HepG2 (cell line): ENCODE results near the gene PHF14. TPM values are rescaled to one million over a fixed set of nuclear protein-coding genes. Genes with fewer than 3 reads are reported as not detected.

Experiments
- ATAC-seq: fragments of 200-7000 bp; cut with Tn5 transposase; 3 replicates; pipeline ENCODE4 v1.9.1; 2020; ENCODE audit warnings: mild to moderate bottlenecking, moderate library complexity
- BruUV-seq: library from RNA; stranded (reverse); fragments of 400-500 nt; replicated peaks from 2 replicates; lab custom pipeline; 2021; lab: Mats Ljungman, UMichigan
- CTCF ChIA-PET: fragments of 300-600 bp; formaldehyde crosslinking; extraction: SDS; loops from one replicate; lab custom pipeline; 2021; ENCODE audit warnings: low total read pairs, inconsistent platforms, low intra/inter-chr PET ratio; lab: Yijun Ruan, JAX
- POLR2A ChIA-PET: fragments of 350-600 bp; sonication (Branson Sonifier 250); formaldehyde crosslinking; loops from one replicate; lab custom pipeline; 2020; ENCODE audit warnings: antibody characterized with exemption, inconsistent platforms; lab: Yijun Ruan, JAX
- DNase-seq: peaks from one replicate; pipeline ENCODE4 v3.0.0-alpha.2; 2015; ENCODE audit warnings: low spot score
- FAIRE-seq: peaks from 3 replicates; lab custom pipeline; 2011; peaks lifted over from hg19 to GRCh38; lab: Jason Lieb, UNC
- H2AFZ ChIP-seq: one replicate; pipeline ENCODE4 v1.6.1; 2011; ENCODE audit warnings: low read length, inconsistent platforms
- H3K27ac ChIP-seq: fragments of 300-600 bp; 3 replicates; pipeline ENCODE4 v1.8.0; 2011; ENCODE audit warnings: mixed run types, mild to moderate bottlenecking, mixed read lengths, low read length, inconsistent platforms; ENCODE audit not compliant: insufficient read depth; ENCODE audit errors: extremely low read length
- H3K27me3 ChIP-seq, 2 experiments: fragments of 200-600 bp in 1 of 2; 2 replicates in 1 of 2; 3 replicates in 1 of 2; pipeline versions ENCODE4 v1.6.0 to v1.8.0; 2011; ENCODE audit warnings: low read length in 2 of 2, mild to moderate bottlenecking in 2 of 2, moderate library complexity in 2 of 2, inconsistent platforms in 1 of 2; ENCODE audit not compliant: insufficient read depth in 2 of 2, control insufficient read depth in 1 of 2
- H3K36me3 ChIP-seq, 2 experiments: fragments of 200-600 bp in 1 of 2; replicated peaks in 1 of 2; 2 replicates in 1 of 2; 3 replicates in 1 of 2; pipeline versions ENCODE4 v1.5.1 to v1.8.0; 2011; ENCODE audit warnings: low read length in 2 of 2, inconsistent platforms in 1 of 2; ENCODE audit not compliant: insufficient read depth in 2 of 2, control insufficient read depth in 1 of 2
- H3K4me1 ChIP-seq: 2 replicates; pipeline ENCODE4 v1.5.1; 2012; ENCODE audit warnings: low read length, inconsistent platforms; ENCODE audit not compliant: insufficient read depth
- H3K4me2 ChIP-seq: 2 replicates; pipeline ENCODE4 v1.6.0; 2011; ENCODE audit warnings: low read depth, low read length, inconsistent platforms
- H3K4me3 ChIP-seq, 3 experiments: fragments of 200-600 bp in 1 of 3; sonication (generic), shearing (Covaris generic) in 1 of 3; replicated peaks in 1 of 3; 2 replicates each; pipeline ENCODE4 v1.5.1; 2011 to 2016; ENCODE audit warnings: low read length in 3 of 3, inconsistent platforms in 2 of 3, low read depth in 2 of 3, mild to moderate bottlenecking in 2 of 3, control low read depth in 1 of 3, mixed read lengths in 1 of 3; ENCODE audit not compliant: insufficient read depth in 1 of 3
- H3K79me2 ChIP-seq: one replicate; pipeline ENCODE4 v1.6.1; 2011; ENCODE audit warnings: low read length, inconsistent platforms; ENCODE audit not compliant: insufficient read depth
- H3K9ac ChIP-seq: 2 replicates; pipeline ENCODE4 v1.6.0; 2011; ENCODE audit warnings: mild to moderate bottlenecking, low read depth, low read length, inconsistent platforms; ENCODE audit not compliant: insufficient read depth
- H3K9me3 ChIP-seq: 2 replicates; pipeline ENCODE4 v1.5.1; 2012; ENCODE audit warnings: mild to moderate bottlenecking, low read length
- H4K20me1 ChIP-seq: 2 replicates; pipeline ENCODE4 v1.6.0; 2011; ENCODE audit warnings: inconsistent platforms, mild to moderate bottlenecking, low read length, moderate library complexity; ENCODE audit not compliant: insufficient read depth
- ARID4A ChIP-seq: sonication (generic); formaldehyde crosslinking; IDR thresholded peaks from 2 replicates; pipeline ENCODE4 v1.5.0; 2020; ENCODE audit warnings: mild to moderate bottlenecking, missing genetic modification reagents, borderline replicate concordance
- NCOA1 ChIP-seq: sonication (generic); formaldehyde crosslinking; IDR thresholded peaks from 2 replicates; pipeline ENCODE4 v1.9.0; 2021; ENCODE audit warnings: missing genetic modification reagents
- NCOA2 ChIP-seq: sonication (generic); formaldehyde crosslinking; IDR thresholded peaks from 2 replicates; pipeline ENCODE4 v1.8.0; 2022; ENCODE audit warnings: inconsistent platforms
- RAD21 ChIP-seq: fragments of 450-650 bp; formaldehyde crosslinking; IDR thresholded peaks from 2 replicates; pipeline ENCODE4 v1.5.0; 2020; ENCODE audit warnings: mild to moderate bottlenecking
- SIN3B ChIP-seq: fragments of 150-350 bp; IDR thresholded peaks from 2 replicates; pipeline ENCODE4 v1.6.1; 2014; ENCODE audit warnings: low read length
- SOX5 ChIP-seq: IDR thresholded peaks from 2 replicates; pipeline ENCODE4 v1.6.1; 2016; ENCODE audit warnings: borderline replicate concordance
- SRF ChIP-seq: IDR thresholded peaks from 2 replicates; pipeline ENCODE4 v1.6.1; 2011; ENCODE audit warnings: mild to moderate bottlenecking, low read depth, low read length, moderate library complexity
- ZNF557 ChIP-seq: sonication (generic); formaldehyde crosslinking; IDR thresholded peaks from 2 replicates; pipeline ENCODE4 v1.4.0; 2020; ENCODE audit warnings: missing genetic modification reagents
- ZNF691 ChIP-seq: sonication (generic); formaldehyde crosslinking; IDR thresholded peaks from 2 replicates; pipeline ENCODE4 v1.4.0; 2020; ENCODE audit warnings: missing genetic modification reagents, low read depth, mild to moderate bottlenecking, borderline replicate concordance
- ZNF781 ChIP-seq: sonication (generic); formaldehyde crosslinking; IDR thresholded peaks from 2 replicates; pipeline ENCODE4 v1.5.1; 2020; ENCODE audit warnings: borderline replicate concordance, mild to moderate bottlenecking, missing genetic modification reagents; ENCODE audit errors: not compliant biosample characterization
- WGBS: methylation state at CpG from one replicate; pipeline ENCODE4 v1.1.6; 2017; ENCODE audit warnings: low lambda C conversion rate; 5-methylcytosine and 5-hydroxymethylcytosine counted together
- in situ Hi-C: cut with HindIII; loops from 2 replicates; pipeline ENCODE4 v1.10.0; 2017; ENCODE audit warnings: low pct_unique_long_range_greater_than_20kb; ENCODE audit not compliant: extremely low pct_ligation_motif_present
- intact Hi-C: fragments of 100-400 bp; cut with micrococcal nuclease; formaldehyde crosslinking; loops from one replicate; pipeline ENCODE4 v1.10.0; 2022; ENCODE audit not compliant: unreplicated experiment
- polyA plus RNA-seq, 8 experiments: library from polyadenylated mRNA; depleted of rRNA in 3 of 8; stranded (reverse) in 7 of 8; unstranded in 1 of 8; fragments of >200 nt; fragmentation: Illumina TruSeq in 4 of 8; extraction: Trizol in 4 of 8; gene quantifications; 2 replicates each; pipeline versions ENCODE4 v1.2.1 to v1.2.3, GENCODE V29; 2011 to 2016; ENCODE audit warnings: low read depth in 4 of 8, missing spikeins in 1 of 8, mixed read lengths in 1 of 8; ENCODE audit not compliant: insufficient read depth in 1 of 8
- total RNA-seq, 5 experiments: library from RNA; depleted of rRNA; stranded (reverse); fragments of >200 nt; fragmentation: Illumina TruSeq; extraction: Trizol; gene quantifications; 2 replicates each; pipeline ENCODE4 v1.2.3, GENCODE V29; 2016; ENCODE audit warnings: low read depth in 1 of 5

PHF14 gene
- total and polyA plus RNA-seq, 2 of the 13 experiments (the other 11 are each of a cell fraction or from before 2014, with no cell fraction given) = 18.9 to 68.7 TPM

GRCh38 chr7:11153694-11154093, 180.0 kb downstream of the PHF14 start:
- no peak for ATAC-seq
- H3K9ac ChIP-seq = no peak overlapping the region
- POLR2A ChIA-PET = no interaction called here
- 82% methylated on average over 4 of the region's 4 CpGs for WGBS
- no peaks in the 10 kb centered on the region for H4K20me1 ChIP-seq
- FAIRE-seq = no peak
- H3K27me3 ChIP-seq = no peaks in the 10 kb centered on the region
- H3K4me2 ChIP-seq = no peak overlapping the region
- in situ Hi-C loops (no loop called here), intact Hi-C loops (no loop called here)
- H3K27ac ChIP-seq = no peak overlapping the region
- no peak overlapping the region for H3K4me3 ChIP-seq
- no TSS peak for BruUV-seq
- CTCF ChIA-PET = no interaction called here
- no peaks in the 10 kb centered on the region for H3K9me3 ChIP-seq
- H2AFZ ChIP-seq = no peak overlapping the region
- no peaks in the 10 kb centered on the region for H3K79me2 ChIP-seq
- peaks cover 0 to 1% of the 10 kb centered on the region in 2 experiments; a peak in 2 of 5 replicates for H3K36me3 ChIP-seq
- DNase-seq = no peak
- TF ChIP-seq SOX5 (no peak), RAD21 (CRISPR knock-in tag) (no peak), SRF (no peak), ZNF691 (CRISPR knock-in tag) (no peak), SIN3B (no peak), ARID4A (CRISPR knock-in tag) (no peak), NCOA2 (CRISPR knock-in tag) (no peak), ZNF781 (CRISPR knock-in tag) (no peak), NCOA1 (CRISPR knock-in tag) (no peak), ZNF557 (CRISPR knock-in tag) (no peak)
- TF ChIP-seq, all 625 proteins: peak for 0
- no peaks in the 10 kb centered on the region for H3K4me1 ChIP-seq
